NCI-H748 (cell line): ENCODE measurements around the gene FOLR1.

Source experiments
- DNase-seq: peaks from one replicate; lab custom pipeline; 2025; ENCODE audit not compliant: unreplicated experiment; lab: John Stamatoyannopoulos, UW

FOLR1 gene

DNA sequence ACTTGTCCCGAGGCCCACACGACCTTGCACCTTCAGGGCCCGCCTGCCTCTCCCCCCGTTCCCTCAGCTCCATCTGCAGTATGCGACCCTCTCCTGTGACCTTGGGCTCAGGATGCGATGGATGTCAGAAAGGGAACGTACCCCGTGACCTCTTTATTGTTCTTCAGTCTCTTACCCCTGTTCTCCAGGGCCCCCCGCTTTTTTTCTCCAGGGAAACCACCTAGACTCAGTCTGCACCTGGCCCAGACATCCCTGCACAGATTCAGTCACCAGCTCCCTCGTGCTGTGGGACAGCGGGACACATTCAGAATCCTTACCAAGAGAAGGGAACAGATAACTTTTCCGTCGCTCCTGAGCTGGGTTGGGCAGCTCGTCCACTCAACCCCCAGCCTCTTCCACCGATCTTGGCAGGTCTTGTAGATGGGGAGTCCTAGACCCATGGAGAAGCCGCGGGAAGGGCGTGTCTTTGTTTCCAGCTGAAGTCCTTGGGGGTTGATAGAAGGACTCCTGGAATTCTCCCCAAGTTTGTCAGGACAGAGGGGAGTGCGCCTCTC, 53.4 kb downstream of the FOLR1 start:
- no peak for DNase-seq
